GM19035 (cell line): ENCODE data around the gene SELENOV.

Experiments
- ATAC-seq: cut with Tn5 transposase; IDR thresholded peaks from one replicate; pipeline ENCODE4 v1.9.1; 2021; ENCODE audit not compliant: unreplicated experiment

The SELENOV gene

GRCh38 chr19:39492788-39493187 lies 22.2 kb upstream of the SELENOV start:
- no peak for ATAC-seq

GRCh38 chr19:39494661-39495060 lies 20.3 kb upstream of the SELENOV start:
- no peak for ATAC-seq

GRCh38 chr19:39496063-39496462 lies 18.9 kb upstream of the SELENOV start:
- ATAC-seq, result no peak

- no peak for ATAC-seq
Observed at GRCh38 chr19:39497701-39497995, 17.3 kb upstream of the SELENOV start.

- ATAC-seq, result no peak
Observed at GRCh38 chr19:39497996-39498797, 16.7 kb upstream of the SELENOV start.

GRCh38 chr19:39498798-39499642 lies 15.9 kb upstream of the SELENOV start, which contains the start of gene DLL3:
Gene DLL3, plus strand, starts transcription at chr19:39498947. Its CDS starts 28 bp downstream, at chr19:39498975.
- no peak for ATAC-seq

GRCh38 chr19:39499932-39500331 lies 15.0 kb upstream of the SELENOV start:
- ATAC-seq, result no peak

- ATAC-seq, result no peak
Observed at GRCh38 chr19:39500543-39500942, 14.4 kb upstream of the SELENOV start.

- ATAC-seq, result no peak
Observed at GRCh38 chr19:39501340-39501739, 13.6 kb upstream of the SELENOV start.

GRCh38 chr19:39502640-39503417 lies 12.1 kb upstream of the SELENOV start:
- ATAC-seq, result no peak

GRCh38 chr19:39506598-39506943 lies 8.4 kb upstream of the SELENOV start:
- ATAC-seq, result no peak

- ATAC-seq, result no peak
Observed at GRCh38 chr19:39506944-39507714, 7.8 kb upstream of the SELENOV start.

GRCh38 chr19:39507715-39508364 lies 7.1 kb upstream of the SELENOV start:
- ATAC-seq, result no peak

- no peak for ATAC-seq
Observed at GRCh38 chr19:39508629-39509028, 6.3 kb upstream of the SELENOV start.

- ATAC-seq, result no peak
Observed at GRCh38 chr19:39509233-39509632, 5.7 kb upstream of the SELENOV start.

GRCh38 chr19:39512988-39513387 lies 2.0 kb upstream of the SELENOV start:
- no peak for ATAC-seq

GRCh38 chr19:39515551-39516191 lies 732 bp downstream of the SELENOV start:
- ATAC-seq, result no peak

- ATAC-seq, result no peak
Observed at GRCh38 chr19:39516270-39516669, 1.3 kb downstream of the SELENOV start.

GRCh38 chr19:39517432-39517831 lies 2.5 kb downstream of the SELENOV start:
- no peak for ATAC-seq

- ATAC-seq, result no peak
Observed at GRCh38 chr19:39518458-39518857, 3.5 kb downstream of the SELENOV start.
